ENCODE results near the gene ARL5A. TPM values are rescaled to one million over a fixed set of nuclear protein-coding genes. Genes with fewer than 3 reads are reported as not detected.

ARL5A gene
- total RNA-seq, 4 donors from 2014 or later, result 64.4 to 79.4 (median 71.0) TPM

DNA sequence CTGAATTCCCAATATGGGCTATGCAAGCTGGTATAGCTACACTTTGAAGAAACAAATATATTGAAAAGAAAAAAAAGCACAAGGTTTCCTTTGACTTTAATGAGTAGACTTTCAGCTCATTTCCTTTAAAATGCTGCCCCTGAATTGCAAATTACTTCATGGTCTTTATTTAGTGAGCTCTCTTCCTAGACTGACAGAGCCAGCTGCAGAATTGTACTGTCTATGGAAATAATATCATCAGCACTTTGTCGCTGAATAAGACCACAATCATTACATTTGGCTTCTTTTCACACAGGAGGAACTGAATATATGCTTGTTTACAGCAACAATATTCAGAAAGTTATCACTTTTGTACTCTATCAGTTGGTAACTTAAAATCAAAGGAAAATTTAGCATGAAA lies 41.7 kb downstream of the ARL5A start:
- no peaks in the 10 kb centered on the region for H3K9me3 ChIP-seq
- TF ChIP-seq, protein P1, sequence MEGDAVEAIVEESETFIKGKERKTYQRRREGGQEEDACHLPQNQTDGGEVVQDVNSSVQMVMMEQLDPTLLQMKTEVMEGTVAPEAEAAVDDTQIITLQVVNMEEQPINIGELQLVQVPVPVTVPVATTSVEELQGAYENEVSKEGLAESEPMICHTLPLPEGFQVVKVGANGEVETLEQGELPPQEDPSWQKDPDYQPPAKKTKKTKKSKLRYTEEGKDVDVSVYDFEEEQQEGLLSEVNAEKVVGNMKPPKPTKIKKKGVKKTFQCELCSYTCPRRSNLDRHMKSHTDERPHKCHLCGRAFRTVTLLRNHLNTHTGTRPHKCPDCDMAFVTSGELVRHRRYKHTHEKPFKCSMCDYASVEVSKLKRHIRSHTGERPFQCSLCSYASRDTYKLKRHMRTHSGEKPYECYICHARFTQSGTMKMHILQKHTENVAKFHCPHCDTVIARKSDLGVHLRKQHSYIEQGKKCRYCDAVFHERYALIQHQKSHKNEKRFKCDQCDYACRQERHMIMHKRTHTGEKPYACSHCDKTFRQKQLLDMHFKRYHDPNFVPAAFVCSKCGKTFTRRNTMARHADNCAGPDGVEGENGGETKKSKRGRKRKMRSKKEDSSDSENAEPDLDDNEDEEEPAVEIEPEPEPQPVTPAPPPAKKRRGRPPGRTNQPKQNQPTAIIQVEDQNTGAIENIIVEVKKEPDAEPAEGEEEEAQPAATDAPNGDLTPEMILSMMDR (IDR thresholded peaks at IDR 0.05), result no peak
- no peak for TF ChIP-seq POLR2A (IDR thresholded peaks at IDR 0.05)
- no peak overlapping the region for H3K4me3 ChIP-seq (replicated peaks in 1 of 3)
- H3K27ac ChIP-seq, result no peak overlapping the region
- H3K36me3 ChIP-seq, result peaks cover 0 to 3% of the 10 kb centered on the region in 2 donors
- H3K27me3 ChIP-seq, result no peaks in the 10 kb centered on the region
- no peaks in the 10 kb centered on the region for H3K4me1 ChIP-seq
- DNase-seq, result no peak
- WGBS, 2 donors, result 83 to 84% methylated on average over 1 of the region's 1 CpG
- intact Hi-C loops (cut with DNase I), result no loop called here

DNA sequence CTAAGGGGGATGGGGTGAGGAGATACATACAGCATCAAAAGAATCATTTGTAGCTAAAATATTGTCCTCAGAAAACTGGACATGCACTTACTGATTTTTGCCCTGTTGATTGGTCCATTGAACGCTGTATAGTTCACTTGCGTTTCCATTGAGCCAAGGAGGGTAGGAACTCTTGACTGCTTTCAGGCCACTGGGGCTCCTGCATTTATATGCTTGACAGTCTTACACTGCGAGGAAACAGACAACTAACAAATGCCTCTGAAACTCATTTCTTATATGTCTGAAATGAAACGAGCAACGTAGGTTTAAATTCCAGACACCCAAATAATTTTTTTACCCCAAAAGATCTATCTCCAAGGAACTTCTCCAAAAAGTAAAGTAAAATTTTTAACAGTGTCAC lies 42.1 kb downstream of the ARL5A start:
- H3K36me3 ChIP-seq, result peaks cover 0 to 3% of the 10 kb centered on the region in 2 donors
- no peak for DNase-seq
- WGBS, 2 donors, result 94 to 98% methylated on average over 5 of the region's 5 CpGs
- intact Hi-C loops (cut with DNase I), result no loop called here
- no peaks in the 10 kb centered on the region for H3K9me3 ChIP-seq
- no peaks in the 10 kb centered on the region for H3K27me3 ChIP-seq
- H3K4me3 ChIP-seq (replicated peaks in 1 of 3), result no peak overlapping the region
- no peaks in the 10 kb centered on the region for H3K4me1 ChIP-seq
- H3K27ac ChIP-seq, result no peak overlapping the region
- TF ChIP-seq, protein P1 (IDR thresholded peaks at IDR 0.05), result no peak
- TF ChIP-seq POLR2A (IDR thresholded peaks at IDR 0.05), result no peak

DNA sequence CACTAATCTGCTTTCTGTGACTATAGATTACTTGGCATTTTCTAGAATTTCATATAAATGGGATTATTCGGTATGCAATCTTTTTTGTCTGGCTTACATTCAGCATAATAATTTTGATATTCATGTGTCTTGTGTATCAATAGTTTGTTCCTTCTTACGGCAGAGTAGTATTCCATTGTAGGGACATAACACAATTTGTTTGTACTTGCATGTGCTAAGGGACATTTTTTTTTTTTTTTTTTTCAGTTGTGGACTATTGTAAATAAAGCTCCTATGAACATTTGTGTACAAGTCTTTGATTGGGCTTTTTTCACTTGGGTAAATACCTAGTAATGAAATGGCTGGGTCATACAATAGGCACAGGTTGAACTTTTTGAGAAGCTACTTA lies 45.1 kb downstream of the ARL5A start:
- intact Hi-C loops (cut with DNase I), result no loop called here
- Histone ChIP-seq H3K36me3 (peaks cover 0 to 3% of the 10 kb centered on the region in 2 donors), H3K9me3 (no peaks in the 10 kb centered on the region), H3K4me1 (no peaks in the 10 kb centered on the region), H3K4me3 (replicated peaks in 1 of 3) (no peak overlapping the region), H3K27me3 (no peaks in the 10 kb centered on the region), H3K27ac (no peak overlapping the region)
- 99 to 100% methylated on average over 2 of the region's 2 CpGs for WGBS, 2 donors
- DNase-seq, result no peak
- TF ChIP-seq, protein P1 (IDR thresholded peaks at IDR 0.05), result no peak
- TF ChIP-seq POLR2A (IDR thresholded peaks at IDR 0.05), result no peak

DNA sequence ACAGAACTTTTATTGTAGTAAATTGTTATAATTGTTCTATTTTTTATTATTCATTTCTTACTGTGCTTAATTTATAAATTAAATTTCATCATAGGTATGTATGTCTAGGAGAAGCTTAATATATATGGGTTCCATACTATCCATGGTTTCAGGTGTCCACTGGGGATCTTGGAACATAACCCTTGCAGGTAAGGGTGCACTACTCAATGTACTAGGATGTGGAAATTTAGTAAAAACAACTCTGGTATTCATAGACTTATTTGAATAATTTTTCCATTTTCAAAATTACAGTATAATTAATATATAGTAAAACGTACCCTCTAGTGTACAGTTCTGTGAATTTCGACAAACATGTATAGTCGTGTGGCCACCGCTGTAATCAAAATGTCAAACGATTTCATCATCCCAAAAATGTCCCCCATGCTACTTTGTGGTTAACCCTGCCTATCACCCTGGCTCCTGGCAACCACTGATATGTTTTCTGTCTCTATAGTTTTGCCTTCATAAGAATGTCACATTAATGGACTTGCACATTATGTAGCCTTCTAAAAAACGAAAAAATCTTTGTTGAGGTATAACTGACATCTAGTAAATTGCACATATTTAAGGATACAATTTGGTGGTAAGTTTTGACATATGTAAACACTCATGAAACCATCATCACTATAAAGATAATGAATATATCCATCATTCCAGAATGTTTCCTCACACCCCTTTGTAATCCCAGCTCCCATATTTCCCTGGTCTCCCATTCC lies 45.7 kb downstream of the ARL5A start:
- no peak for DNase-seq
- no peak overlapping the region for H3K4me3 ChIP-seq (replicated peaks in 1 of 3)
- WGBS, 2 donors, result 92 to 93% methylated on average over 6 of the region's 6 CpGs
- H3K36me3 ChIP-seq, result peaks cover 0 to 3% of the 10 kb centered on the region in 2 donors
- H3K9me3 ChIP-seq, result no peaks in the 10 kb centered on the region
- H3K4me1 ChIP-seq, result no peaks in the 10 kb centered on the region
- intact Hi-C loops (cut with DNase I), result no loop called here
- H3K27ac ChIP-seq, result no peak overlapping the region
- TF ChIP-seq, protein P1 (IDR thresholded peaks at IDR 0.05), result no peak
- no peak for TF ChIP-seq POLR2A (IDR thresholded peaks at IDR 0.05)
- no peaks in the 10 kb centered on the region for H3K27me3 ChIP-seq

DNA sequence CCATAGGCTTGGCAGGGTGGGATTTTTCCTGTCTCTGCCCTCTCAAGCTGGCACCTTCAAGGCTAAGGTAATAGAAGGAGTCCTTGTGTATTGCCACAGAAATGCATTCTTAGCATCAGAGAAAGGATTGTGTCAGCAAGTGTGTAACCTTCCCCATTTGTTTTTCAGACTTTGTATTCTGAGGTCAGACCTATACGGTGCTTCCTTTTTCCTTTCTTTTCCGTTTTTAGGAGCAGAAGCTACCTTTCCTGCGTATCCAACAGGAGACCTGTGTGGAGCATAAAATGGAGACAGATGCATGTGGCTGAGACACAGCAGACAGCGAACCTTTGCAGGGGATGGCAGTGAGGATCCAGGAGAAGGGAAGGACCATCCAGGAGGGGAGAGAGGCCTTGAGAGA lies 46.6 kb downstream of the ARL5A start:
- peaks cover 0 to 3% of the 10 kb centered on the region in 2 donors for H3K36me3 ChIP-seq
- no peak for TF ChIP-seq POLR2A (IDR thresholded peaks at IDR 0.05)
- TF ChIP-seq, protein P1 (IDR thresholded peaks at IDR 0.05), result no peak
- 92 to 93% methylated on average over 4 of the region's 4 CpGs for WGBS, 2 donors
- no peak overlapping the region for H3K4me3 ChIP-seq (replicated peaks in 1 of 3)
- no peak for DNase-seq
- no peaks in the 10 kb centered on the region for H3K9me3 ChIP-seq
- no peaks in the 10 kb centered on the region for H3K4me1 ChIP-seq
- H3K27ac ChIP-seq, result no peak overlapping the region
- H3K27me3 ChIP-seq, result no peaks in the 10 kb centered on the region
- intact Hi-C loops (cut with DNase I), result no loop called here
